HG02943 (cell line): ENCODE data around the gene B4GALT1.
"Not testable (repeated sequence)": the region's sequence is repeated elsewhere in the genome, so short reads cannot be mapped to it uniquely, and the experiment has no call there.

Experiments
- ATAC-seq: cut with Tn5 transposase; IDR thresholded peaks from one replicate; pipeline ENCODE4 v1.9.1; 2021; ENCODE audit warnings: mild to moderate bottlenecking, low read depth, moderate library complexity; ENCODE audit not compliant: unreplicated experiment

B4GALT1 gene

DNA sequence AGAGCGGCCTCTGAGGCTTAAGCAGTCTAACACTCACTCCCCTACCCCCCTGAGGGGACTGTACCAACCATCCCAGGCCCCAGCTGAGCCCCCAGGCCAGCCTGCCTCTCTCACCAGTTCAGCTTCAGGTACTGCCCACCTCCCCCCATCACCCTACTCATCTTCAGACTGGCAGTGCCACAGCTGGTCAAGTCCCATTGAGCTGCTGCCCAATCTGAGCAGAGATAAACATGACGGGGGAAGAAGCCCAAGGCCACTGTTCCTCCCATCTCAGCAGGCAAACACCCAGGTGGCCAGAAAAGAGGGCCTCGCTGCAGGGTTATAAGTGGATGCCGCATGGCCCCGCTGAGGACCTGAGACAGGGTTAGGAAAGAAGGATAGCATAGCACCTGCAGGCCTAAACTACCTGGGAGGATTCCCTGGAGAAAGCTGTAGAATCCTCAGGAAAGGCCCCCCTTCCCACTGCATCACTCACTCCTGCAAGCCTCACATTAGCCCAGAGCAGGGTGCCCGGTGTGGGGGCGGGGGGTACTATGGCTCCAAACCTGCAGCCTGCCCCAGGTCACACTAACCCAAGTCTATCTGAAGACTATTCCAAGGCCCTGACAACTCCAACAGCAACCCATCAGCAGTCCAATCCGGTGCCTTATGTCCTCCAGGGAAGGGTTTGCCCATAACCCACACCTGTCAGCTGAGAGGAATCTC is 3.6 kb downstream of the B4GALT1 start:
- no peak for ATAC-seq

DNA sequence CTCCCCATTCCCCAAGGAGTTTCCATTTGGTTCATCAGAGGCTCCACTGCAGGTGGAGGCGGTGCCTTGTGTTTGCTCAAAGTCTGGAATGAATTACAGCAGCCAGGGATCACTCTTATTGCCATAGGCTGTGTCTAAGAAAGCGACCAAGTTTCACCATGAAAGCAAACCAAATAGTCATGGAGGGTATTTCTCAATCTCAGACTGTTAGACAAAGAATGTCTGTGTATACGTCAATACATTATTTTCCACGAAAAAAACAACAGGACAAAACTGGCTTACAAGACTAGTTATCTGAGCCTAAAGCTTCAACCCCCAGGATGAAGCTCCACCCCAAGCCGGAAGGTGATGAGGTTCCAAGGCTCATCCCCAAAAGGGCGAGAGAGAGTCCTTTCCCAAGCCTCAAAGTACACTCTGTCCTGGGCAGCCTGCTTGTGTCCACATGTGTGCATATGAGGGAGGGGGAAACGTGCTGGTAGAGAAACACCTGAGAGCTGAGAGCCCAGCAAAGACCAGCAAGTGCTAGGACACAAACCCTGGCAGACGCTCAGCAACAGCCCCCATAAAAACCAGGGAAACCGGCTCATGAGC is 4.3 kb downstream of the B4GALT1 start:
- ATAC-seq: no peak

DNA sequence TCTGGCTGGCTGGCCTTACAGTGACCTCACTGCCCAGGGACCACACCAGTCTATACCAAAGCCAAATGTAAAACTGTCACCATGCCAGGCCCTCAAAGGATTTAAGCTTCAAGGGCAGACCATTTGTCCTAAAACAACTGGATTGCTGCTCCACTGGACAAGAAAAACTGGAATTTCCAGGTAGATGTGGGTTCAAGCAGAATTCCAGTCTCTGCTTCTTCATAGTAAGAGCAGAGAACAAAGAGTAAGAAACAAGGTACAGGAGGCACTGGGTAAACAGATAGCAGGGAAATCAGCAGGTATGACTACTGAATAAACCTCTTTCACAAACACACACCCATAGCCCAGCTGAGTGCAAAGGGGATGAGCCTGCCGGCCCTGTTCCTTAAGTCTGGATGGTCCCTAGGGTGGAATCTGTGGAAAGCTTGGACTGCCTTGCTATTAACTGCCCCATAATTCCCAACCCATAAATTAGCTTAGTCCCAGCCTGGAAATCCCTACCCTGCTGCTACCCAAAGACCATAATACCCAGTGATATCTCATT is 5.5 kb downstream of the B4GALT1 start:
- ATAC-seq: no peak

DNA sequence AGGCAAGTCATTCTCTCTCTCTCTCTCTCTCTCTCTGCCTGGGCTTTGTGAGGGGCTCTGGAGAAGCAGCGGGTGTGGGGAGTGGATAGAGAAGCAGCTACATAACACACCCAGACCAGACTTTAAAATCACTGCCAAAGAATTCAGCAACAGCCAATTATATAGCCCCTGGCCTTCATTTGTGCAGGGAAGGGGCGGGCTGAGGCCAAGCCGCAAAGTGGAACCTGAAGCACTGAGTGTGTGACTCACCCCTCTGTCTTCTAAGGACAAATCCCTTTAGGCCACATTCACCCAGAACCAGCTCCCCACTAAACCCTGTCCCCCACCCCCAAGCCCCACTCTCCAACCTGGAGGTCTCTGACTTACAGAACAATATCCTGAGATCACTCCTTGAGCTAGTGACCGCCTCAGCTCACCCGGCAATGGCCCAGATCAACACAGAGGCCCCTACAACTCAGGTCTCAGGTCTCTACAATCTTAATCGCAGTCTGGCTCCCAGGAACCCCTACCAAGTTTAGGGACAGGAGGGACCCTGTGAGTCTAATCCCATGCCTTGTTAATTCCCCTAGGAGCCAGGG is 6.0 kb downstream of the B4GALT1 start:
- ATAC-seq: no peak

DNA sequence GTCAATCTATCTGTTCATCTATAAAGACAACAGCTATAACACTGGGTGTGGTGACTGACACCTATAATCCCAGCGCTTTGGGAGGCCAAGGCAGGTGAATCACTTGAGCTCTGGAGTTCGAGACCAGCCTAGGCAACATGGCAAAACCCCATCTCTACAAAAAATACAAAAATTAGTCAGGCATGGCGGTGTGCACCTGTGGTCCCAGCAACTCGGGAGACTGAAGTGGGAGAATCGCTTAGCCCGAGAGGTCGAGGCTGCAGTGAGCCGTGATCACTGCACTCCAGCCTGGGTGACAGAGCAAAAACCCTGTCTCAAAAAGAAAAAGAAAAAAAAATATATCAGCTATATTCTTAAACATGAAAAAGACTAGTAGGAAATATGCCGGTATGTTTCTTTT is 6.7 kb downstream of the B4GALT1 start:
- ATAC-seq: not testable (repeated sequence)

DNA sequence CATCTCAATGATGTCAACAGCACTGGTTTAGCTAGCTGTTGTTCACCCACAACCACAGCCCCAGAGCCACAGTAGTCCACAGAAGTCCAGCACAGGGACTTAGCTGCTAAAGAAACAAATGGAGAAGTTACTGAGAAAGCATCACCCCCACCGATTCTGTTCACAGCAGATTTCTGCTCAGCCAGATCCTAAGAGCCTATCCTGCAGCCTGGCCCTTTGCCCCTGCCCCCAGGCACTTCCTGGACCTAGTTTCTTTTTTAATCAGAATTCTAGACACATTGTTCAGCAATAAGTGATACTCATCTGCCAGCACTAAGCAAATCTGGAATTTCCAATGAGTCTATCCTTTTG is 7.4 kb downstream of the B4GALT1 start:
- peak; percentile 30 for ATAC-seq

DNA sequence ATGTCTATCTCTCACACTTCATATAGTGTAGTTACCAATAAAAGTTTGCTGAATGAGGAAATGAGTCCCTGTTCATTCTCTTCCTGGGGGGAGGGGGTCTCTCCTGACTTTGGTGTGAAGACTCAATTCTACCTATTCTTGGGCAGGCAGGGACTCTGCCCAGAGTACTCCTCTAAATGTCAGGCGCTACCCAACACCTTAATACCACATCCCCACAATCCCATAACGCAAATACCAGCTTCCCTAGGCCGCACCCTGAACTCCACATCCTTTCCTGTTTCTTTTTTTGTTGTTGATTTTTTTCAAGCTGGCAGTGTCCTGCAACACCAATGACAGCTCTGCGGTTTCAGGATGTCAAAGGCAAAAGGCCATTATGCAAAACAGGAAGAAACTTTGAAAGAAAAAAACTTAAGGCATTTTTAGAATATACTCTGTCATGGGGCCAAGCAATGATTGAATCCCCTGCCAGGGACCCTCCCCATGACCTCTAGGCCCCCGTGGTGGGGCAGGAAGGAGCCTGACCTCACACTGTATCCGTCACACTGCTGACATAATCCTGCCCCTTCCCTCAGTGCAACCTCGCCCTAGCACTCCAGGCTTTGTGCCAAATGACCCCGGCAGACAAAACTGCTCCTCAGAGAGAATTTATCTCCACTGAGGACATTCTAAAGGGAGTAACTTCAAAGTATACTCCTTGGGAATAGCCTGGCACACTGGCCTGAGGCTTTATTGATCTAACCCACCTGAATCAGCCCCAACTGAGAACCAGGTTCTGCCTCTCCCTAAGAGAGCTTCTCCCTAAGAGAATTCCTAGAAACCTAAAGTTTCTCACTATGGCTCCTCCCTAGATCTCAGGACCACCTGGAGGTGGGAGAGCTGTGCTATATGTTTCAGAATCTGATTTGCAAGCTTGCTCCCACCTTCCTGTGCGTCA is 8.0 kb downstream of the B4GALT1 start:
- ATAC-seq: no peak

DNA sequence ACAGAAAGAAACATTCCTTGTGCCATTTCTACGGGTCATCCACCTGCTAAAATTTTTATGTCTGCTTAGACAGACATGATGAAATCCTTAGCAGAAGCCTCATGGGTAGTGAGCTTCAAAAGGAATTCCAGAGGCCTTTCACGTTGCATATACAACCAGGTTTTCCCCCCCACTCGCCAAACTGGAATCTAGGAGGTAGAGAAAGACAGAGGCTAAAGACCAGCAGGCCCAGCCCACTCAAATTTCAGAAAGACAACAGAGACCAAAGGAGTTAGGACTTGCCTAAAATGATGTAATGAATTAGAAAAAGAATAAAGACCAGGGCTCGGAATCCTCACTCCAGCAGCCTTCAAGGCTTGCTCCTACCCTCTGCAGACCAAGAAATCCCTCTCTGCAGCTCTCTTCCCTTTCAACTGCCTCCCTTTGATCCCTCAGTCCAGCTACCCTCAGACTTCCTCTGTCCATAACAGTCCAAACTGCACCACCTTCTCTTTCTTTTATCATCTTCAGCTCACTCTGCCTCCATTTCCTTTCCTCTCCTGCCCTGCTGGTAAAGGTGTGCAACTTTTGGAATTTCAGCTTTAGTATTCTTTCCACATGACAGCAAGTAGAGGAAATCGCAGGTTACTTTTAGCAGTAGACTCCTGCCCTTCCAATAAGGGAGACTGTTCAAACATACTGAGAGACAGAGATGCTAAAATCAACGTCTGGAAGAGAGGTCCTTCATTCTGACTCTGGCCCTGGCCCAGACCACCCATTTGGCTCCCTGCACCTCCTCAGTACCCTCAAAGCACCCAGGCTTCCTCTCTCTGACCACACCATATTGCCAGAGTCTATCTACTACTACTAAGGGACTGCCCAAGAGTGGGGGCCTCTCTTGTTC is 8.9 kb downstream of the B4GALT1 start:
- ATAC-seq: no peak

DNA sequence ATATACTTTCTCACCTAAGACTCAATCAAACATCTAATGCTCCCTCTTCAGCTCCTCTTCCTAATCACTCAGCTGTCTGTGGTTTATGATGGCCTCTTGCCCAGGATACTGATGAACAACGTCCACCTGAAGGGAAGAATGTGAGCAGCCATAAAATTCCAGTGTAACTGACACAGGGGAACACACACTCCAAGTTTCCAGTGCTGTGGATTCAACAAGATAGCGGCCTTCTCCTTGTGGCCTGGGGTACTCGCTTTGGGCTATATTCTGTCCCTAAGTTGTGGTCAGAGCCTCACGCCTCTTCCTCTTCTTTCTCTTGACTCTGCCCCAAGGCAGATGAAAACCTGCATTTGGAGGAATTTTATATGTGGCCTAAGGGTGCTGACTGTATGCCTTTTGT is 11.7 kb downstream of the B4GALT1 start:
- ATAC-seq: no peak

DNA sequence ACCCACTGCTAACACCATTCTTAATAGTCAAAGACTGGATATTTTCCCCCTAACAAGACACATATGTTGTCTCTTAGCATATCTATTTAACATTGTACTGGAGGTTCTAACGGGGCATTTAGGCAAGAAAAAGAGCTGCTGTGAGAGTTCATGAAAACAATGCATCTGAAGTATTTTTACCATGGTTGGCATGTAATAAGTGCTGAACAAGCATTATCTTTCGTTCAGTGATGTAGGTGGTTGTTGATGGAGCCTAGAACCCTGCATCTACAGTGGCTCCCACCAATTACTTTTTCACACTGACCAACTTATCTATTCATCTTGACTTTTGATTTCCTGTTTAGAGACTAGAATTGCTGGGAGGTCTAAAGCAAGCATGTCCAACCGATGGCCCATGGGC is 12.8 kb downstream of the B4GALT1 start:
- no peak for ATAC-seq

DNA sequence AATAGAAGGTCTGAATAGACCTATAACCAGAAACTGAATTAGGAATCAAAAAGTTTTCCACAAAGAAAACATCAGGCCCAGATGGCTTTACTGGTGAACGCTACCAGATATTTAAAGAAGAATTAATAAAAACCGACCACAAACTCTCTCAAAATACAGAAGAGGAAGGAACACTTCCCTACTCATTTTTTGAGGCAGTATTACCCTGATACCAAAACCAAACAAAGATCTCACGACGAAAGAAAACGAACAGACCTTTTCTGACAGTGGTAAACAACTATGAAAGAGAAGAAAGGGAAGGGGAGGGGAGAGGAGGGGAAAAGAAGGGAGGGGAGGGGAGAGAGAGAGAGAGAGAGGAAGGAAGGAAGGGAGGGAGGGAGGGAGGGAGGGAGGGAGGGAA is 13.5 kb downstream of the B4GALT1 start:
- ATAC-seq: no peak

DNA sequence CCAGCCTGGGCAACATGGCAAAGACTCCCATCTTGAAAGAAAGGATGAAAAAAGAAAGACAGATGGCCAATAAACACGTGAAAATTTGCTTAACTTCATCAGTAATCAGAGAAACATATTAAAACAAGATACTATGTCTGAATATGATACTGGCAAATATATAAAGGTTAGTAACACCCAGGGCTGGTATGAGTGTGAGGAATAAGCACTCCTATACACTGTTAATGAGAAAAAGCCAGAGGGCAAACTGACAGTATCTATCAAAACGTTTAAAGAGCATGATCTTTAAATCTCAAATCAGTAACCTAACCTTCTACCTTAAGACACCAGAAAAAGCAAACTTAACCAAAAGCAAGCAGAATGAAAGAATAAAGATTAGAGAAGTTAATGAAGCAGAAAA is 14.1 kb downstream of the B4GALT1 start:
- no peak for ATAC-seq

DNA sequence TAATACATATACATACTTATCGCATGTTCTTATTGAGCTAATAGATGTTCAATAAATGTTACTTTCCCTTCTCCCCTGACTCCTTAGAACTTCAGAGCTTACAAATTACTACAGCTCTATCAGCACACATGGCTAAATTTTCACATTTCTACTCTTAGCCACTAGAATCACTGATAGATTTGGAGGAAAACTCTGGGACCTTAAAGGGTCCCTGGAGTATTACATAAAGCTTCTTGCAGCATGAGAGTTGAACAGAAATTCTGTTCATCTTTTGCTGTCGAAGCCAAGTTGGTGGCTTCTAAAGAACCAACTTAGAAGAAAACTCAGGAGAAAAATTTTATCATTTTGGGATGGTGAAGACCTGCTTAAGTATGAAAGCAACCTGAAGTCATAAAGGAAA is 15.5 kb downstream of the B4GALT1 start:
- ATAC-seq: no peak

DNA sequence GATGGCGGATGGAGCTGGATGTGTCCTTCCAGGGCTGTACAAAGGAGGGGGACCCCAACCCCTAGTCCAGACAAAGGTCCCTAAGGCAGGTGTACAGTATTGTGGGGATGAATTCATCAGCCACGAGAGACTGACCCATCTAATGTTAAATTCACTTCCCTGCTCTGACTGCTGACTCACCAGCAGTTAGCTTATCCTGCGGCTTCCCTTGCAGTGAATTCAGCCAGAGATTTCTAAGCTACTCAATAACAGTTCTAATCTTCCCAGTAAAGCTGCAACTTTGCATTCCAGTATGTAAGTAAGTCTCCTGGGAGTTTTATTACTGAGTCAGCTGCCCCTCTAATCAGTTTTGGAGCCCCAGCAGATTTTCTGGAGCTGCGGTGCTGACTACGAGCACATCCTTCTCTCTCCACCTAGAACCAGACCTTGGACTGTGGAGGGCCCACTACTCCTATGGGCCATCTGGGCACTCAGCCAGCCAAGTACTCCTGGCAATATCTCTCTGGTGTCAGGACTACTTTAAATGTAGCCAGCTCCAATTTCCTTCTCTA is 16.1 kb downstream of the B4GALT1 start:
- ATAC-seq: no peak

DNA sequence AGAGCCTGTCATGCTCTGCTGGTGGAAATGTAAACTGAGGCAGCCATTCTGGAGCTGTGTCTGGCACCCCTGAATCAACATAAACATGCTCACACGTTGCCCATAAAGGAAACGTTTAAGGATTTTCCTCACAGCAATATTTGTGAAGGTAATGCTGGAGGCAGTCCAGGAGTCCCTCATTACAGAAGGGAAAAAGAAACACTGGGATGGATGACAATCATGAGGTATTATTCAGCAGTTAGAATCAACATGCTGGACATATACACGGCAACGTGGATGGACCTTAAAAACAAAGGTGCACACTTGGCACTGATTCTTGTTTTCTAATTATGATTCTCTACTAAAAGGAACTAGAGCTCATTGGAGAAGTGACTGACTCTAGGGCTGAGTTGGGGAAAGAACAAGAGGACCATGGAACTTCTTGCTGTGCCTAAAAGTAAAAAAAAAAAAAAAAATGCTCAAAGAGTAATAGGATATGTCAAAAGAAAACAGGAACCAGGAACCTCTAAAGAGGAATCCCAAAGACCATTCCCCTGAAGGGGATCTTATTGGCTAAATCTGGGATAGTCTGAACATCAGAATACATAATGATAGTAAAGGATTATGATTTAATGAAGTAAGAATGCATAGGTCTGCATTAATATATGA is 18.6 kb downstream of the B4GALT1 start:
- no peak for ATAC-seq

DNA sequence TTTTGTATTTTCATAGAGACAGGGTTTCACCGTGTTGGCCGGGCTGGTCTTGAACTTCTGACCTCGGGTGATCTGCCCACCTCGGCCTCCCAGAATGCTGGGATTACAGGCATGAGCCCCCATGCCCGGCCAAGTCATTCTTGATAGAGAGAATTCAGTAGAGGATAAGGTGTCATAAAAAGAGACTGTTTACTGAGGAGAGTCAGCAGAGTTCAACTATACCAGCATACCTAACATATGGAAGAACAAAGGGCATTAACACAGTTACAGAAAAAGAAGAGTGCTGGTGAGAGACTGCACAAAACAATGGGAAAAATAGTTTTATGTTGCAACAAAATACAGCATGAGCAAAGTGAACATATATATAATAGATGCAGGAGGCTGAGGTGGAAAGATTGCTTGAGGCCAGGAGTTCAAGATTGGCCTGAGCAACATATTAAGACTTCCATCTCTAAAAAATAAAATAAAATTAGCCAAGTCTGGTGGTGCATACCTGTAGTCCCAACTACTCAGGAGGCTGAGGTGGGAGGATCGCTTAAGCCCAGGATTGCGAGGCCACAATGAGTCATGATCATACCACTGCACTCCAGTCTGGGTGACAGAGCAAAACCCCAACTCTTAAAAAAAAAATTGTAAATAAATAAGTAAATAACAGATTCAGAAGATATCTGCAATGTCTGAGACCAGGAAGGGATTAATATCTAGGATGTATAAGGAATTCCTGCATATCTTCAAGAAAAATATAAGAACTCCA is 19.5 kb downstream of the B4GALT1 start:
- no peak for ATAC-seq

DNA sequence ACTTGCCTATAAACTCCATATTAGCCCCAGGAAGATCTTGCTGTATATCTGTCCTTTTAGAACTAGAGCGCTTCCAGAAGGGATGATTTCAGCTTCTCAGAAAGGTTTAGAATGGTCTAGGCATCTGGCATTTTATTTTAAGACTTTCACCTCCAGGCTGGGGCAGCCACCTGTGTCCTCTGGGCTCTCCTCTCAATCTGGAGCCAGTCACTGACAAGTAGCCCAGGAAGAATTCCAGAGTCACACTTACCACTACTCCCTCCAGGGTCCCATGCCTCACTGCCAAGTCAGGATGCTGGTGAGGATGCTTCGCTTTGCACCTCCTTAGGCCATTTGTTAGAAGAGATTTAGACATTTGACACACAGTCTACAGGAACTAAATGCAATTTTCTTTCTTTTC is 20.8 kb downstream of the B4GALT1 start:
- no peak for ATAC-seq

DNA sequence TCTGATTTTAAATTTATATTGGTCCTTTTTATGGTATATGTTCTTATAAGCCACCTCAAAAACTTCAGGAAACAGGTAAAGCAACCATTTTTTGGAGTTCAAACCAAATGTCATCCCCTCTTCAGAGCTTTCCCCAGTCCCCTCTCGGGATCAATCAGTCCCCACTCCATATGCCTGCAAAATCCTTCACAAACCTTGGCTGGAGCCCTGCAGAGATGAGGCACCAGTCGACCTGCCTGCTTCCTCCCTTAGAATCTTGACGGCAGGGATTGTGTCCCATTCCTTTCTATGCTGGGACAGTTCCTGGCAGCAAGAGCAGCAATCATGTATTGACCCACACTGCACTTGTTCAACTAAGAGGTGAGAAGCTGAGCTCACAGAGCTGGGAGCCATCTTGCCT is 22.6 kb downstream of the B4GALT1 start:
- ATAC-seq: no peak
